GM18499 (cell line): ENCODE results near the gene VASH2.

Experiments
- ATAC-seq: cut with Tn5 transposase; IDR thresholded peaks from one replicate; pipeline ENCODE4 v1.9.1; 2021; ENCODE audit warnings: moderate number of reproducible peaks; ENCODE audit not compliant: insufficient read depth, unreplicated experiment

The VASH2 gene

GRCh38 chr1:212928323-212929291, 21.7 kb upstream of the VASH2 start:
- ATAC-seq, result no peak

- no peak for ATAC-seq
These were observed 19.2 kb upstream of the VASH2 start for GRCh38 chr1:212930986-212931678.

DNA sequence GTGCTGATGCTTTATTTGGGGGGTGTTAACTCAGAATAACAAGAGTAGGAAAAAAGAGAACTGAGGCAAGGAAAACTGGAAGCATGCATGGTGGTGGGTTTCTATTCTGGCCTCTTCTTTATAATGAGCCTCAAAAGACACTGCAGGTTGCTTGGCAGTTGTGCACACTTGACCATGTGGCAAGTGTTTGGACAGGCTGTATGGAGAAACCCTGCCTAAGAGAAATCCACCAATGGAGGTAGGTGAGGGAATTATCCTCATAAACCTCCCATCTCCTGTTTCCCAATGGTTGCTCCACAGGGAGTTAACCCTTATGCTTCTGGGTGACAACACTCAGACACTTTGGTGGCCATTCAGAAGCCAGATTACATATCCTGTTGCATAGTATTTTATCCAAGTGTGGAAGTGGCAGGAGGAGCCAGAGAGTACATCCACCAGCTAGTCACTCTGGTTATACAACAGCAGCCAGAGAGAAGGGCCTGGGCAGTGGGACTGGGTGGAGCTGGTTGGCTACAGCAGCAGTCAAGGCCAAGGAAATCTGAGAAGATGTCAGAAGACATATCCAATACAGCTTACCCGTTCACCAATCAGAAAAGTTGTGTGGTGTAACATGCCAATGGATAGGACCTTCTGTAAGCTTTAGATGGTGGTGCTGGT, 16.4 kb upstream of the VASH2 start:
- no peak for ATAC-seq

DNA sequence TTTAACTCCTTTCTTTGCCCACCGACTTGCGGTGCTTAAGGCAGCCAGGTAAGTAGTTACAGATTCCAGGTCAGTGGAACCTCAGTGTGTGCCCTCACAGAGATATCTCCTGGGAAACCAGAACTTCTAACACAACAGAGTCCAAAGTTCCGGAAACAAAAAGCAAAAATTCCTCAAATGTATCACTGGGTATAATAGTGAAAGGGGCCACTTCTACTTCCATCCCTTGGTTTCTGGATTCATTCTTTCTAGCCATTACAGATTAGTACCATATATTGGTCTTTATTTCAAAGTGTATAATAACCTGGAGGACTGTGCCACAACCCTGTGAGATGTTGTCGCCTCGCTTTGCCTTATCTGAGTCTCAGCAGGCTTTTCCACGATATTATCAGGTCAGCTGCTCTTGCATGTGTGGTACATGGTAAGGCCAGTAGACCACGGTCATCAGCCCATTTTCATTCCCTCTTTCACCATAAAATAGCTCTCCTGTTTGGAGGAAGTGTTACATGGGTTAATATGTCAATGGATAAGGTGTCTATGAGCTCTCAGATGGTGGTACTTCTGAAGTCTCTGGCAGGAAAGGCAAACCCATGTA, 14.9 kb upstream of the VASH2 start:
- ATAC-seq, result no peak

GRCh38 chr1:212937034-212937433, 13.3 kb upstream of the VASH2 start:
- ATAC-seq, result no peak

- ATAC-seq, result no peak
These were observed 11.5 kb upstream of the VASH2 start for GRCh38 chr1:212938846-212939245.

GRCh38 chr1:212941452-212941851, 8.9 kb upstream of the VASH2 start:
- ATAC-seq, result no peak

GRCh38 chr1:212942679-212943392, 7.5 kb upstream of the VASH2 start:
- ATAC-seq, result no peak

DNA sequence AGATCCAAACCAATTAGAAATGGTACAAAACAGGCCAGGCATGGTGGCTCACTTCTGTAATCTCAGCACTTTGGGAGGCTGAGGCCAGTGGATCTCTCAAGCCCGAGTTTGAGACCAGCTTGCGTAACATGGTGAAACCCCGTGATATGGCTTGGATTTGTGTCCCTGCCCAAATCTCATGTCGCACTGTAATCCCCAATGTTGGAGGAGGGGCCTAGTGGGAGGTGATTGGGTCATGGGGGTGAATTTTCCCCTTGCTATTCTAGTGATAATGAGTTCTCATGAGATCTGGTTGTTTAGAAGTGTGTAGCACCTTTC, 7.0 kb upstream of the VASH2 start:
- no peak for ATAC-seq

- ATAC-seq, result peak; percentile 59
These were observed 6.0 kb upstream of the VASH2 start for GRCh38 chr1:212944229-212944901.

DNA sequence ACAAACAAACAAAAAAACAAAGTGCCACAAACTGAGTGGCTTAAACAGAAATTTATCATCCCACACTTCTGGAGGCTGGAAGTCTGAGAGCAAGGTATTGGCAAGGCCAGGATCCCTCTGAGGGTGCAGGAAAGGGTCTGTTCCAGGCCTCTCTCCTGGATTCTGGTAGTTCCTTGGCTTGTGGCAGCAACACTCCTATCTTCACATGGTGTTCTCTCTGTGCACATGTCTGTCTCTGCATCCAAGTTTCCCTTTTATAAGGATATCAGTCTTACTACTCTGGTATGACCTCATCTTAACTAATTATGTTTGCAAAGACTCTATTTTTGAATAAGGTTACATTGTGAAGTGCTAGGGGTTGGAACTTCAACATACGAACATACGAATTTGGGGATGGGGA, 5.3 kb upstream of the VASH2 start:
- no peak for ATAC-seq

DNA sequence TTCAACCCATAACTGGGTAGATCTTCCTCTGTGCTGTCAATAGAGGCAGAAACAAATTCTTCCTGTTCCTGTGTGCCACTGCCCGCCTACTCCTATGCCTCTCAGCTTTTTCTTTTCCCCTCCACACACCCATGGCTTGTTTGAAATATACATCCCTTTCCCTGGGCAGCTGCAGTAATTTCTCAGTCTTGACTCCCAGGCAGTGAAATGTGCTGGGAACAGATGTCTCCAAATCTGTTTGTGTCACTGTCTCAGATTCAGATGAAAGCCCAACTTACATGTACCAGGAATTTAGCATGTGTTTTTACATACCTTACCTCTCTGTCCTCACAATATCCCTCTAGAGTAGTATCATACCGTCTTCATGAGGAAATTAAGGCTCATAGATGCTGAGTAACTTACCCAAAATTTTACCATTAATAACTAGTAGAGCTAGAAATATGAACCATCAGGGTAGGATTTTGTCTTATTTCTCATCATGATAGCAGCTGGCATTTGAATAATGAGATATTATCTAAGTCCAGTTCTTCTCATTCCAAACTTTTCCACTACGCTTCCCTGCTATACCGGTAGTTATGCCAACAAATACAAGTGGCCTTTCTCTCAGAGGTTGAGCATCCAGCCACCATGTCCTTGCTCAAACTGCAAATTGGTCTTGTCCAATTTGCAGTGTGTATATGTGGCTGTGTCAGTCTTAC, 4.7 kb upstream of the VASH2 start:
- no peak for ATAC-seq

- ATAC-seq, result no peak
These were observed 3.5 kb upstream of the VASH2 start for GRCh38 chr1:212946872-212947271.

- no peak for ATAC-seq
These were observed 570 bp upstream of the VASH2 start for GRCh38 chr1:212949771-212950170.

DNA sequence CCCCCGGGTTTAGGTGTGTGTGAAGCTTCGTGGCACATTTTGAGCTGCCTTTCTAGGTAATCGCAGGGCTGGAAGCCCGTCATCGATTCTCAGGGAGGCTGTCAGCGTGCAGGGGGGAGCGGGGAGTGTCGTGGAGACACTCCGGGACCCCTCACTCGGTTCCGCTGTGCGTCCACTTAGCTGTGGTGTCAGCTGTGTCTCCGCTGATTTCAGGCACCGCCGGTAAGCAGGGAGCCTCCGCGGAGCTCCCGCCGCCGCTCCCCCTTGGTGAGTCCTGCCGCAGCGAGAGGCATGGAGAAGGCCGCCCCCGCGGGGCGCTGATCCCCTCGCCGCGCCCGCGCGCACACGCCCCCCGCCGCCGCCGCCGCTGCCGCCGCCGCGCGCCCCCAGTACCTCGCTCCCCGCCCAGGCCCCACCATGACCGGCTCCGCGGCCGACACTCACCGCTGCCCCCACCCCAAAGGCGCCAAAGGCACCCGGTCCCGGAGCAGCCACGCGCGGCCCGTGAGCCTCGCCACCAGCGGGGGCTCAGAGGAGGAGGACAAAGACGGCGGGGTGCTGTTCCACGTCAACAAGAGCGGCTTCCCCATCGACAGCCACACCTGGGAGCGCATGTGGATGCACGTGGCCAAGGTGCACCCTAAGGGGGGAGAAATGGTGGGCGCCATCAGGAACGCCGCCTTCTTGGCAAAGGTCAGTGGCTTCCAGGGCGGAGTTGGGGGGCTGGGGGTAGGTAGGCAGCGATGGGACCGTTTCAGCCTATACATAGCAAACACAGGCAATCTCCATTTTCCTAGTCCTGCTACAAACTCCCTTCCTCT, 995 bp downstream of the VASH2 start:
- no peak for ATAC-seq

- no peak for ATAC-seq
These were observed 1.8 kb downstream of the VASH2 start for GRCh38 chr1:212951947-212952640.

GRCh38 chr1:212952641-212952976, 2.3 kb downstream of the VASH2 start:
- no peak for ATAC-seq

DNA sequence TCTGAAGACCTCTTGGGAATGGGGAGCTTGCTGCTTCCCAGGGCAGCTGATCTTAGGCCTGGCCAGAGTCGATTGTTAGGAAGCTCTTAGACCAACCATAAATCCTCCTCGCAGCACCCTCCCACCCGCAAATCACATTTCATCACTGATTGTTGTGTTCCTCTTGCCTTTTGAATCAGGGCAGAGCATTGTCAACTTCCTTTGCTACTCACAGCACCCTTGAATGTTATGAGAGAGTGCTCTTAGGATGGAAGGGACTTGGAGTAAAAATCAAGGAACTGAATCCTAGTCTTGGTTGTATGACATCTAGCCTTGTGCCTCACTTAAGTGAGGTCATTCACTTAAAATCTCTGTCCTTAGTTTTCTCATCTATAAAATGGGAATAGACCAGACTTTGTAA, 3.0 kb downstream of the VASH2 start:
- no peak for ATAC-seq
